RWPE1 (cell line): ENCODE measurements around the gene GBX2.

Experiments
- CTCF ChIA-PET: fragments of 350-600 bp; sonication (Branson Sonifier 250); formaldehyde crosslinking; extraction: SDS; loops from one replicate; lab custom pipeline; 2021; lab: Yijun Ruan, JAX
- POLR2A ChIA-PET: fragments of 400-600 bp; formaldehyde crosslinking; extraction: SDS; loops from one replicate; lab custom pipeline; 2020; ENCODE audit warnings: antibody characterized with exemption; ENCODE audit not compliant: low non-redundant PET; lab: Yijun Ruan, JAX
- DNase-seq: peaks from one replicate; pipeline ENCODE4 v3.0.0; 2012; ENCODE audit warnings: low spot score
- H3K27ac ChIP-seq: fragments of 450-650 bp; 2 replicates; pipeline ENCODE4 v1.5.1; 2017
- CTCF ChIP-seq: fragments of 450-650 bp; conservative IDR thresholded peaks from 2 replicates; pipeline ENCODE4 v1.5.1; 2017; ENCODE audit warnings: low read depth, mild to moderate bottlenecking

The GBX2 gene

DNA sequence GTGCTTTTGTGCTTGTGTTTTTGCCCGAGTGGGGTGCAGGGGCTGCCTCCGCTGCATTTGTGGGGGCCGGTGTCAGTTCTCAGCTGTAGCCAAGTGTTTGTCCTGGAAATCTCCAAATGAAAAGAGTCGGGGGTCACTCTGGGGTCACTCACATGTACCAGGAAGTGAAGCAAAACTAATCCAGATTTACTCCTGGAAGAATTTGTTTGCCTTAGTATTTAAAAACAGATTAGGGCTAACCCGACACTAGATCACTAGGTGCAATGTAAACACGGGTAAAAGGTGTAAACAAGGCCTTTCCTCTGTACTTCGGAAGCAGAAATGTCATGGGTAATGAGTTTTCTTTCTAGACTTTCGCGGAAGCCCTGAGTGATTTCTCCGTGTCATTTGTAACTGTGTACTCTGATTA lies 50.3 kb downstream of the GBX2 start:
- DNase-seq, result no peak
- TF ChIP-seq CTCF, result no peak
- CTCF ChIA-PET, result no interaction called here
- no peak overlapping the region for H3K27ac ChIP-seq
- POLR2A ChIA-PET, result no interaction called here

- ChIA-PET CTCF (no interaction called here), POLR2A (no interaction called here)
- TF ChIP-seq CTCF, result no peak
- DNase-seq, result no peak
- no peak overlapping the region for H3K27ac ChIP-seq
These were observed 50.8 kb downstream of the GBX2 start for GRCh38 chr2:236117401-236117800.
